A673 (cell line): ENCODE results near the gene BCL3. TPM values are rescaled to one million over a fixed set of nuclear protein-coding genes. Genes with fewer than 3 reads are reported as not detected.

ENCODE experiments used
- BruUV-seq: library from RNA; stranded (reverse); fragments of 400-500 nt; replicated peaks from 2 replicates; lab custom pipeline; 2021; lab: Mats Ljungman, UMichigan
- CTCF ChIA-PET: fragments of 300-600 bp; sonication (Branson Sonifier 250); formaldehyde crosslinking; loops from one replicate; lab custom pipeline; 2022; ENCODE audit warnings: antibody characterized with exemption; lab: Charles Lee
- POLR2A ChIA-PET: fragments of 300-600 bp; sonication (Branson Sonifier 250); formaldehyde crosslinking; loops from one replicate; lab custom pipeline; 2022; ENCODE audit warnings: antibody characterized with exemption; ENCODE audit not compliant: low non-redundant PET; lab: Charles Lee
- DNase-seq: peaks from one replicate; pipeline ENCODE4 v3.0.0-alpha.2; 2015; ENCODE audit warnings: low spot score
- H3K27ac ChIP-seq: fragments of 200-600 bp; sonication (generic); 2 replicates; pipeline ENCODE4 v1.5.1; 2016; ENCODE audit warnings: mixed run types, low read depth, mild to moderate bottlenecking, mixed read lengths, antibody characterized with exemption, low read length; ENCODE audit not compliant: poor library complexity, severe bottlenecking
- H3K27me3 ChIP-seq: fragments of 200-600 bp; sonication (generic); replicated peaks from 2 replicates; pipeline ENCODE4 v1.6.1; 2017; ENCODE audit warnings: mixed run types, low read depth, mild to moderate bottlenecking, mixed read lengths, antibody characterized with exemption, low read length; ENCODE audit not compliant: insufficient read depth, poor library complexity
- H3K36me3 ChIP-seq: fragments of 200-600 bp; sonication (generic); 2 replicates; pipeline ENCODE4 v1.6.1; 2016; ENCODE audit warnings: mixed run types, mild to moderate bottlenecking, mixed read lengths, antibody characterized with exemption, low read length; ENCODE audit not compliant: insufficient read depth, poor library complexity, severe bottlenecking
- H3K4me1 ChIP-seq: fragments of 200-600 bp; sonication (generic); 2 replicates; pipeline ENCODE4 v1.6.1; 2017; ENCODE audit warnings: mixed run types, mild to moderate bottlenecking, mixed read lengths, antibody characterized with exemption, low read length; ENCODE audit not compliant: insufficient read depth, poor library complexity, severe bottlenecking
- H3K4me3 ChIP-seq: fragments of 200-600 bp; sonication (generic); 2 replicates; pipeline ENCODE4 v1.5.1; 2016; ENCODE audit warnings: low read depth, mixed run types, mild to moderate bottlenecking, mixed read lengths, low read length; ENCODE audit not compliant: poor library complexity, severe bottlenecking
- H3K9me3 ChIP-seq: fragments of 200-600 bp; sonication (generic); 2 replicates; pipeline ENCODE4 v1.6.1; 2016; ENCODE audit warnings: mixed run types, low read depth, mild to moderate bottlenecking, mixed read lengths, antibody characterized with exemption, low read length; ENCODE audit not compliant: poor library complexity, severe bottlenecking
- CTCF ChIP-seq: fragments of 300-800, 200-600 bp; sonication (generic); conservative IDR thresholded peaks from 2 replicates; pipeline ENCODE4 v1.5.1; 2017; ENCODE audit warnings: low read depth, mild to moderate bottlenecking, antibody characterized with exemption, low read length, moderate library complexity, mixed read lengths
- EZH2 ChIP-seq: fragments of 200-600 bp; sonication (generic); IDR thresholded peaks from 2 replicates; pipeline ENCODE4 v1.6.1; 2017; ENCODE audit warnings: borderline replicate concordance, low read depth, mild to moderate bottlenecking, mixed read lengths, antibody characterized with exemption, low read length; ENCODE audit not compliant: poor library complexity, severe bottlenecking
- intact Hi-C: fragments of 100-400 bp; cut with micrococcal nuclease; formaldehyde crosslinking; loops from one replicate; pipeline ENCODE4 v1.10.0; 2022; ENCODE audit not compliant: unreplicated experiment
- total RNA-seq: library from RNA; stranded (reverse); gene quantifications from 2 replicates; pipeline ENCODE4 v1.2.3, GENCODE V29; 2021

BCL3 gene
- total RNA-seq, 1 experiment from 2014 or later: 6.6 TPM

GRCh38 chr19:44772959-44773358 is 24.5 kb downstream of the BCL3 start:
- Histone ChIP-seq H3K27me3 (no peaks in the 10 kb centered on the region), H3K27ac (no peak overlapping the region), H3K36me3 (no peaks in the 10 kb centered on the region), H3K9me3 (no peaks in the 10 kb centered on the region), H3K4me1 (no peaks in the 10 kb centered on the region), H3K4me3 (no peak overlapping the region)
- no peak for DNase-seq
- CTCF ChIA-PET: interaction anchor here (3.0 kb wide), 1 partner anchor 49 kb away, joined by 122 read pairs; no protein-coding TSS in a partner anchor
- intact Hi-C loops: no loop called here
- BruUV-seq: no TSS peak
- POLR2A ChIA-PET: no interaction called here
- TF ChIP-seq CTCF (no peak), EZH2 (no peak)

GRCh38 chr19:44775676-44776240 is 27.2 kb downstream of the BCL3 start:
- Histone ChIP-seq H3K4me1 (no peaks in the 10 kb centered on the region), H3K27me3 (no peaks in the 10 kb centered on the region), H3K27ac (no peak overlapping the region), H3K36me3 (no peaks in the 10 kb centered on the region), H3K9me3 (no peaks in the 10 kb centered on the region), H3K4me3 (no peak overlapping the region)
- intact Hi-C loops: no loop called here
- BruUV-seq: no TSS peak
- TF ChIP-seq CTCF (no peak), EZH2 (no peak)
- no peak for DNase-seq
- ChIA-PET CTCF (no interaction called here), POLR2A (no interaction called here)

- CTCF ChIA-PET: no interaction called here
- Histone ChIP-seq H3K27ac (no peak overlapping the region), H3K4me1 (no peaks in the 10 kb centered on the region), H3K36me3 (no peaks in the 10 kb centered on the region), H3K27me3 (no peaks in the 10 kb centered on the region), H3K9me3 (no peaks in the 10 kb centered on the region), H3K4me3 (no peak overlapping the region)
- POLR2A ChIA-PET: interaction anchor here (0.7 kb wide), 1 partner anchor 183 kb away, joined by 4 read pairs; no protein-coding TSS in a partner anchor
- intact Hi-C loops: no loop called here
- no peak for DNase-seq
- TF ChIP-seq EZH2: no peak
- TF ChIP-seq CTCF: no peak
- BruUV-seq: no TSS peak
Measured at GRCh38 chr19:44776402-44777096, 28.0 kb downstream of the BCL3 start.
